Central memory CD8-positive, alpha-beta T cell (primary cell): ENCODE measurements around the gene USP17L15.
"Not testable (repeated sequence)": the region's sequence is repeated elsewhere in the genome, so short reads cannot be mapped to it uniquely, and the experiment has no call there.

Source experiments
- ATAC-seq: fragments of 150-1000 bp; cut with Tn5 transposase; replicated peaks from 2 replicates; pipeline ENCODE4 v1.10.0; 2022; ENCODE audit warnings: mild to moderate bottlenecking, moderate FRiP score, moderate number of reproducible peaks; ENCODE audit not compliant: poor library complexity, severe bottlenecking; ENCODE audit errors: extremely low read depth
- DNase-seq, 2 donors: peaks; one replicate each; pipeline ENCODE4 v3.0.0; 2021; ENCODE audit warnings: low spot score in 2 of 2
- H3K27ac Mint-ChIP-seq: one replicate; pipeline ENCODE4 v1.8.0; 2022; ENCODE audit warnings: low read depth, mild to moderate bottlenecking, moderate library complexity, mixed read lengths
- H3K27me3 Mint-ChIP-seq: one replicate; pipeline ENCODE4 v1.8.0; 2022; ENCODE audit warnings: mixed read lengths
- H3K36me3 Mint-ChIP-seq: one replicate; pipeline ENCODE4 v1.8.0; 2022; ENCODE audit warnings: mild to moderate bottlenecking, moderate library complexity, mixed read lengths; ENCODE audit not compliant: insufficient read depth
- H3K4me1 Mint-ChIP-seq: one replicate; pipeline ENCODE4 v1.8.0; 2022; ENCODE audit warnings: mixed read lengths
- H3K4me3 Mint-ChIP-seq: one replicate; pipeline ENCODE4 v1.8.0; 2022; ENCODE audit warnings: mild to moderate bottlenecking, moderate library complexity, mixed read lengths
- H3K9me3 Mint-ChIP-seq: one replicate; pipeline ENCODE4 v1.8.0; 2022; ENCODE audit warnings: mixed read lengths

Gene USP17L15

GRCh38 chr4:9267319-9267718 is 33.1 kb downstream of the USP17L15 start, which contains the start of gene USP17L22:
Gene USP17L22 (plus strand): TSS chr4:9267619. CDS start chr4:9267619, 0 bp downstream.
- H3K27ac Mint-ChIP-seq, ATAC-seq, H3K4me3 Mint-ChIP-seq, H3K27me3 Mint-ChIP-seq, H3K36me3 Mint-ChIP-seq, H3K4me1 Mint-ChIP-seq, H3K9me3 Mint-ChIP-seq, DNase-seq: not testable (repeated sequence)

- DNase-seq, result peak; percentile 10 to 18
- not testable (repeated sequence) for H3K4me3 Mint-ChIP-seq, H3K4me1 Mint-ChIP-seq, H3K36me3 Mint-ChIP-seq, H3K27me3 Mint-ChIP-seq, H3K9me3 Mint-ChIP-seq, H3K27ac Mint-ChIP-seq, ATAC-seq
These were observed 37.5 kb downstream of the USP17L15 start for GRCh38 chr4:9271719-9272118.
